GM21619 (cell line): ENCODE data around the gene PPT1.
A peak's percentile ranks its signal among the peaks of the same experiment; 100 is the strongest.
"Not testable (repeated sequence)": the region's sequence is repeated elsewhere in the genome, so short reads cannot be mapped to it uniquely, and the experiment has no call there.

Experiments used
- ATAC-seq: cut with Tn5 transposase; IDR thresholded peaks from one replicate; pipeline ENCODE4 v1.9.1; 2021; ENCODE audit not compliant: unreplicated experiment

The PPT1 gene

DNA sequence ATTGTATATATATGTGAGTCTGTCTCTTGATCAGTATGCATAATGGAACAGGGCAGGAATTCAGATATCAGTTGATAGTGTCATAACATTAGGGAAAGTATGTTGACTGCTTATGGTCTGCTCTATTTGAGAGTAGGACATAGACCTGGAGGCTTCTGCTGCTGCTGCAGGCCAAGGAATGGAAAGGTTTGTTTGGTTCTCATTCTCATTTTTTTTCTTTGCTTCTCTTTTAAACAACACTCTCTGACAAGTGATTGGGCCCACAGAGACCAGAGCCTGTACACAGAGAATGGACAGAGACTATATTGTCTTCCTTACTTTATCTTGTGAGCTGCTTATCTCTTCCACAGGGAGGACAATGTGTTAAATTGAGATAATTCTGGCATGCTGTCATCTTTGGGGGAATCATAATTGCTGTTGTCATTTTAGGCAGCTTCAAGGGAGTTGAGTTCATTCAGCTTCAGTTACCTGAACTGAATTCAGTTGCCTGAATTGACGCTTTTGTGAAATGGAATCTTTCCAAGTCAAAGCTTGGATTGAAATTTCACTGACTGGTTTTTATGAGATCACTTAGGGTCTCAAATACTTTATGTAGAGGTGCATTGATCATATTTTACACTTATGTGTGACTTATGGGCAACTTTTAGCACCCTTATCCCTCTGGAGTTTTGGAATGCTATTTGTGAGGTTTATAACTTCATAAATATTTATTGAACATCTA is 39.6 kb downstream of the PPT1 start:
- ATAC-seq, result no peak

DNA sequence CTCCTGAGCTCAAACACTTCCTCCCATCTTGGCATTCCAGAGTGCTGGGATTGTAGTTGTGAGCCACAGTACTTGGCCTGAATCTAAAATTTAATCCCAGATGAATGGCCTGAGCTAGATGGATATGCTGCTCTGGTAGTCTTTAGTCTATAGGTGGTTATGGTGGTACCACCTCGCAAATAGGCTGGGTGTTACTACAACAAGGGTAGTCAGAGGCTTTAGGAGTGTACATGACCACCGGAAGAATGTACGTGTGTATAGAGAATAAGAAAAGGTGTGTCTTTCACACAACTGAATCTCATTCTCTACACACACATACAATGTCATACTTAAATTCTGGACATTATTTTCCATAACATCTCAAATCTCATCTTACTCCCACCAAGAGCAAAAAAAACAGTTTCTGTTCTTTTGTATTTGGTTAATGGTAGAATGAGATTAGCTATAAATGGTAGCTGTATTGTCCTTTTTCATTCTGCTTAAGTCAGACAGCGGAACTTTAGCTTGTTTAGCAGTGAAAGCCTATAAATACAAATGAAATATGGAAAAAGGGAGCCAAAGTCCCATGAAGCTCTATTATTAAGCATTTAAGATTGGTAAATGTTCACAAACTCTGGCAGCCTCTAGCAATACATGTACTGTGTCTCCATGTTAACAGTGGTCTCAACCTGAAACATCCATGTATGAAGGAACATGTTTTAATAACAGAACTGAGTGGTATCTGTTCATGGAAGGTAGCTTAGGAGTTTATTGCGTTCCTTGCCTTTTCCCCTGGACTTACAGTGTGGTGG is 40.3 kb downstream of the PPT1 start:
- ATAC-seq, result no peak

DNA sequence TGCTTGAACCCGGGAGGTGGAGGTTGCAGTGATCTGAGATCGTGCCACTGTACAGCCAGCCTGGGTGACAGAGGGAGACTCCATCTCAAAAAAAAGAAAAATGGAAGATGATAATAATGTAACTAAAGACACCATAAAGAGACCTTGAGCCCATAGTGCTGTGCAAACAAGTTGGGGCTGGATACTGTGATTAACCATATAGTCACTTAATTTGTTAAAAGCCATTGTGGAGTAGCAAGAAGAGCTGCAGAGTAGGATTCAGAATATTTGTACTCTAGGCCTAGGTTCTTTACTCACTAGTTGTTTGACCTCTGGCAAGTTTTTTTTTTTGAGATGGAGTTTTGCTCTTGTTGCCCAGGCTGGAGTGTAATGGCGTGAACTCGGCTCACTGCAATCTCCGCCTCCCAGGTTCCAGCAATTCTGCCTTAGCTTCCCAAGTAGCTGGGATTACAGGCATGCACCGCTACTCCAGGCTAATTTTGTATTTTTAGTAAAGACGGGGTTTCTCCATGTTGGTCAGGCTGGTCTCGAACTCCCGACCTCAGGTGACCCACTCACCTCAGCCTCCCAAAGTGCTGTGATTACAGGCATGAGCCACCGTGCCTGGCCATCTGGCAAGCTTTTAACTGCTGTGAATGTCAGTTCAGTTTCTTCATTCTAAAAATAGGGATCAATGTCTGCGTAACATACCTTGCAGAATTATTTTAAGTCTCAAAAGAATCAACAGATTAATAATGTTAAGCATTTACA is 43.7 kb downstream of the PPT1 start:
- ATAC-seq, result no peak

DNA sequence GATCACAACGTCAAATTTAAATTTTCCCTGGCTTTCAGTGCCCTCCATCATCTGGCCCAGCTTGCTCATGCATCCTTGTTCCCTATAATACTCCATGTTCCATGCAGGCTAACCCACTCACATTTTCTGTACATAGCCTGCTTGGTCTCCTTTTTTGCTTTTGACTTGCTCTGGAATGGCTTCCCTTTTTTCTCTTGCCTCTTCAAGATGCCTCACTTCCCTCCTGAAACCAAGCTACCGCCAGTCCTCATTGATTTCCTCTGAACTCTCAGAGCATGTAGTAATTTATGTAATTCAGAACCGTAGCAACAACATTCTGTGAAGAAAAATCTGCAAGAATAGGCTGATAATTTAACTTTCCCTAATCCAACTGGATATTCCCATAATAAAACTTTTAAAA is 46.2 kb downstream of the PPT1 start:
- ATAC-seq, result no peak

DNA sequence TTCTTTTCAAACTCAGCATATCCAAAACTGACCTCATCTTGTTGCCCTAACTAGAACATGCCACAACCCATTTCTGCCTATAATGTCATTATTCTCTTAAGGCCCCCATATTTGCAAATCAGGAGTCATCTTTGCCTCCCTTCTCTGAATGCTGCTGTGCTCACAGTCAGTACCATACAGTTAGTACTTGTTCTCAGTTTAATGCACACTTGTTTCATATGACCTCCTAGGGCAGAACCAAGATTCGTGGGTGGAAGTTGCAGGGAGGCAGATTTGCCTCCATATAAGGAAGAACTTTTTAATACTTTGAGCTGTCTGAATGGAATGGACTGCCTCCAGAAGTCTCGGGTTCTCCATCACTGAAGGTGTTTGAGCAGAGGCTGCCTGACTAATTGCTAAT is 47.3 kb downstream of the PPT1 start:
- ATAC-seq, result no peak

DNA sequence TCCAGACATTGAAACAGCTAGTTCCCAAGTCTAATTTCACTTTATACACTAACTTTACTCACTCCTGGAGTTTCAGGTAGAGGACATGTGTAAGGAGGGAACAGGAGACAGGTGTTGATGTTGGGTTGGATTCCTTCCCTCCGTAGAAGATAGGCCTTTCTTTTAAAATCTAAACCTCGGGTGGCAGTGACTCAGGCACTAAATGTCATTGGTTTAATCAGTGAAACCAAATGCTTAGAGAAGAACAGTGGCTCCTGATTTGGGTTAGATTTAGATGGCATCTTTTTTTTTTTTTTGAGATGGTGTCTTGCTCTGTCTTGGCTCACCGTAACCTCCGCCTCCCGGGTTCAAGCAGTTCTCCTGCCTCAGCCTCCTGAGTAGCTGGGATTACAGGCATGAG is 49.3 kb downstream of the PPT1 start:
- no peak for ATAC-seq

DNA sequence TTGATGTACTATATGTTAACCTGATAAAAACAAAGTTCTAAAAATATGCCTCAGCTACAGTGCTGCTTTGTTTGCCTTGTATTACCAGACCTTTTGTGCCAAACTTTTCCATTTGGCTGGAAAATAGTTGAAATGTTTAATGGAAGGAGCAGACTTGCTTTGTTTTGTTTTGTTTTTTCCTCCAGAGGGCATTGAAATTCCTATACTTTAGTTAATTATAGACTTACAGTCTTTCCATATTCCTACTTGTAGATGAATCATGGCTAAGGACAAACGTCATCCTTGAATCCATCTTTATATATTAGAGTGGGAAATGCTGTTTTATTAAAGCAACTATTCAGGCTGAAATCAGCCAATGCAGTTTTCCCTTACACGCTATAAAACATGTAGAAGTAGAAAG is 49.8 kb downstream of the PPT1 start:
- no peak for ATAC-seq

DNA sequence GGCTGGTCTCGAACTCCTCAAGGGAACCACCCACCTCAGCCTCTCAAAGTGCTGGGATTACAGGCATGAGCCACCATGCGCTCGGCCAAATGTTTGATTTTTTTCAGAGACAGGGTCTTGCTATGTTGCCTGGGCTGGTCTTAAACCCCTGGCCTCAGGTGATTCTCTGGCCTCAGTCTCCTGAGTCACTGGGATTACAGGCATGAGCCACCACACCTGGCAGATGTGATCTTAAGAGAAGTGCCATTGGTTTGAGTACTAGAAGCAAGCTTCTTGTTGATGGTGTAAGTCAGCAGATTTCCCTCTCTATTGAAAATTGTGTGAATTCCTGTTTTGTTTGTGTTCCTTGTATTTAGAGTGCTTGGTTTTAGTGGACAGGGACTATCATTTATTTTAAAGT is 51.3 kb downstream of the PPT1 start:
- no peak for ATAC-seq

DNA sequence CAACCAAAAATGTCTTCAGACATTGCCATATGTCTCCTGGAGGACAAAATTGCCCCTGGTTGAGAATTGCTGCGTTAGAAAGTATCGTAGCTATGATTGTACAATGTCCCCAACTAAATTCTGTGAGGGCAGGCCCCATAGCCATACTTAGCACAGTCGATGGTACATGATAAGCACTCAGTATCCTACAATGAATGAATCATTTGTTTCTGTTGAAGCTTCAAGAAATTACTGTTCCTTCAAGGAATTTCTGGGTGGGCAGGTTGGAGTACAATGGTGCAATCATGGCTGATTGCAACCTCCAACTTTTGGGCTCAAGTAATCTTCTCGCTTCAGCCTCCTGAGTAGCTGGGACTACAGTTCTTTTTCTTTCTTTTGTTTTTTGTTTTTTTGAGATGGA is 51.9 kb downstream of the PPT1 start:
- no peak for ATAC-seq

DNA sequence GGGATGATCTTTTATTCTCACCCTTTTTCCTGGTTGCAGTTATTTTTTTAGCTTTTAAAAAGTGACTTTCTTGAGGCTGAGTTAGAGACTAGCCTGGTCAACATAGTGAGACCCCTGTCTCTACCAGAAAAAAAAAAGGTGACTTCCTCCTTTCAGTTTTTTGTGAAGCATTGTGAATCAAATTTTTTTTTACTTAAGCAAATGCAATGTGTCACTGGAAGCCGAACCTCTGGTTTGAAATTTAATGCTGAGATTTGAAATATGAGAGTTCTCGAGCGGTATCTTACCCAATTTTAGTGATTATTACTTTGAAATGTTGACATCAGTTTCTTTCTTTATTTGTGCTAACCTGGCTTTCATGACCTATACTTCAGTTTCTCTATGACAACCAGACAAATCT is 52.9 kb downstream of the PPT1 start:
- ATAC-seq, result no peak

DNA sequence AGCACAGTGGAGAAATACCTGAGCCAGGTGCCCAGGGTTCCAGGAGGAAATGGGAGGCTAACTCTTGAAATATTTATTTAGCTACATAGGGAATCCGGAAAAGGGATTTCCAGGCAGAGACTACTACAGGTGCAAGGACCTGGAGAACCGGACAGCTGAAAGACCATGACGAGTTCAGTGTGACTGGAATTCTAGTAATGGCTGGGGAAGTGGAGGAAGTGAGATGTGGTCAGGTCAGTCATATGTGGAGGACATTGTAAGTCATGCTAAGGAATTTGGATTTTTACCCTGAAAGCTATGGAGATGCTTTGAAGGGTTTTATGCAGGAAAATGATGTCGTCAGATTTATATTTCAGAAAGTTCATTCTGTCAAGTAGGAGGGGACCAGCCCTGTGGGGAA is 54.7 kb downstream of the PPT1 start:
- no peak for ATAC-seq

DNA sequence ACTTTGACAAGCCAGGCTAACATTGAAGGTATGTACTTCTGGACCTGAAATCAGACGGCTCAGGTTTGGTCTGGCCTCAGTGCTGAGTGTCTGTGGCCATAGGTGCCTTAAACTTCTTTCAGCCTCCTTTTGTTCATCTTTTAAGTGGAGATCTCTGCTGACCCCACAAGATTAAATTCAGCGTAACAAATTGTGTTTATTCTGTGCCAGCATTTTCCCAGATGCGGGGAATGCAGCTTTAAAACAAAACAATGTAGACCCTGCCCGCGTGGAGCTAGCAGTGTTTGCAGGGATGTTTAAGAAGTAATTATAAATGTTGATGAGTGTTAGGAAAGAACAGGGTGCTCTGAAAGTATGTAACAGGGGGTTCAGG is 55.6 kb downstream of the PPT1 start:
- no peak for ATAC-seq

DNA sequence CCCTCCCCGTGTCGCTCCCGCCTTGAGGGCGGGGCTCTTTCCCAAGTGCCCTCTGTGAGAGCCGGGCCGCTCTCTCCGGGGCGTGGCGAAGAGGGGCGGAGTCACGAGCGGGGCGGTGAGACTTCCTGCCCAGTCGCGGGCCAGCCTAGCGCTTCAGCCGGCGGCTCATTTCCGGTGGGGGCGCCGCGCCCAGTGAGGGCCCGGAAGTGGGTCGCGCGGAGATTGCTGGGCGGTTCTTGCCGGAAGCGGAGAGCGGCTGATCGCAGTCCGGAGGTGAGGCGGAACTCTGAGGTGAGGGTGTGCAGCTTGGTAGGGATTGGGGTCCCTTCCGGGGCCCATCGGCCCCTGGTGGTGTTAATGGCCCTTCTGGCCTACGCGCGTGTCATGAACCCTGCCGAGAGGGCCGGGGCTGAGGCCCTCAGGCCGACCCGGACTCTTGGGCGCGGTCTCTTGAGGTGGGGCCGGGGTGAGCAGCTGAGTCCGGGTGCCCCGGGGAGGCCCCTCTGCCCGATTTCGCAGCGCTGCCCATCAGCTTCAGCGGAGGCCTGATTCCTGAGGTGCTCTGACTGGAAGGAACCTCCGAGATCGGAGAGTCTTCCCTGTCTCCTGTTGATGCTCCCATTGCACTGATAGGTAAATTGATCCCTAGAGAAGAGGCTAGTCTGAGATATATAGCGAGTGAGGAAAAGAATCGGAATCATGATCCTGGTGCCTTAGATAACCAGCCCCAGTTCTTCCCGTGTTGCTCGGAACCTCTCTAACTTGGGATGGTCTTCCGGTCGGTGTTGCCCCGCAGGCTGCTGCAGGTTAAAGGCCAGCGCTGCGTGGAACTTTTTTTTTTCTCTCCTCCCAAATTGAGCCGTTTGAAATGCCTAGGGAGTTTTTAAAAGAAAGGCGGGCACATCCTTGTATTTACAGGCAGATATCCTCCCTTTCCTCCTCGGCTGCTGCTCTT is 56.3 kb downstream of the PPT1 start, which contains the start of gene CAP1:
TSS of gene CAP1 (plus strand) at position 219 of the 955 bp plus-strand sequence. CDS start 18,618 bp downstream, outside the sequence.
- peak; percentile 71 for ATAC-seq

DNA sequence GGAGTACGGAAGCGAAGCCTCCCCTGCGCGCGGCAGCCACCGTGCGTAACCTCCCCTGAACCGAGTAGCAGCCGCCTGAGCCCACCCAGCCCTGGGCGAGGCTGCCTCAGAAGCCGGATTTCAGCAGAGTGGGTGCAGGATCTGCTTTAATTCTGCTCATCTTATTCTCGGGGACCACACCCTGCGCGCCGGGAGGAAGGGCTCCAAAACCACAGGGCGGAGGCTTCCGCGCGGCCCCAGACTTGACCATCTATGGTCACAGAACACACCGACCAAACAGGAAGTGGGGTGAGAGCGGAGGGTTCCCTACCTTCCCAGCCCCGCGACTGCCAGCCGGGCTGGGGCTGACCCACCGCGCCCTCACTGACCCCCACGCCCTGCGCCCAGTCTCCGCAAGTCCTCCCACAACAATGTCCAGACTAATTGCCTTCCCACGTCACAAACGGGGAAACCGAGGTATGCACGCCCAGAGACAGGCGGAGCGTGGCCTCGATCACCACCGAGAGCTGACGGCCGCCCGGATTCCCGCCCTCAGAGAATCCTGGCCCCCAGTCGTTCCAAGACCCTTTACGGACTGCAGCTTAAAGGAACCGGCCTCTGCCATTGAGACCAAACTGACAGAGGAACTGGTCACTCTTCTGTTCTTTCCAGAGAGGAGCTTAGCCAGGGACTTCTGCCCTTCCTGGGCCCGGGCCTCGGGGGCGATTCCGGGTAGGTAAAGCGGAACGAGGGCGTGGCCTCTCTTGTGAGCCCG is 57.1 kb downstream of the PPT1 start:
- ATAC-seq, result peak; percentile 62

DNA sequence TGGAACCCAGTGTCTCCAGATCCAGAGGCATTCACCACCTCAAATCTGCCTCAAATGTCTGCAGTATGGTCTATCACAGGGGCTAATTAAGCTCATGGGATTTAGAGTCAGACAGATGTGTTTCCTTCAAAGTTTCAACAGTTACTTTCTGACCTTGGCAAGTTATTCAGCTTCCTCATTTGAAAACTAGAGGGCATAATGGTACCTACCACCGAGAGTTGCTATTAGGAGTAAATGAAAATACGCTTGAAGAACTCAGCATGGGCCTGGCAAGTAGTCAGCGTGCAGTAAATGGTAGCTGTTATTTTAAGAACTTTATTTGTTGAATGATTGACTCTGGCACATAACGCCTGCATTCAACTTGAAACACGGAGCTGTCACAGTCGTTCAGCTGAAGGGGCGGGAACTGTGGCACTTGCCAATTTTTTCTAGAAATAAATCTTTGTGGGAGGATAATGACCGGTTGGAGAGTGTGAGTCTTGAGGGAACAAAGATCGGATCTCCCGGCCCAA is 57.8 kb downstream of the PPT1 start:
- ATAC-seq, result no peak

DNA sequence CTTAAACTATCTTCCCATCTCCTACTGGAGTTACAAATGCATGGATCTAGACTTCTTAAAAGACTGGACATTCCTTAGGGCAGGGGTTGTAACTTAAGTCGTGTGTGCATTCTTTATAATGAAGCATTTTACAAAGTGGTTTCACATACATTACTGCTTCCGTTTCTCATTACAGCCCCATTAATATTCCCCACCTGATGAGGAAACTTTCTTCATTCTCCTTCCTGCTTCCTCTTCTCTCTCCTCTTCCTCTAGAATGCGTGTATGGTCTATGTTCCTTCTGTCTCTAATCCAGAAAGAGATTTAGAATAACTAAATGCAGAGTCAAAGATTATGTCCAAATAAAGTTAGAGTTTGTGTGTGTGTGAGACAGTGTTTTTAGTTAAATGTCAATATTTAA is 58.4 kb downstream of the PPT1 start:
- ATAC-seq, result no peak

DNA sequence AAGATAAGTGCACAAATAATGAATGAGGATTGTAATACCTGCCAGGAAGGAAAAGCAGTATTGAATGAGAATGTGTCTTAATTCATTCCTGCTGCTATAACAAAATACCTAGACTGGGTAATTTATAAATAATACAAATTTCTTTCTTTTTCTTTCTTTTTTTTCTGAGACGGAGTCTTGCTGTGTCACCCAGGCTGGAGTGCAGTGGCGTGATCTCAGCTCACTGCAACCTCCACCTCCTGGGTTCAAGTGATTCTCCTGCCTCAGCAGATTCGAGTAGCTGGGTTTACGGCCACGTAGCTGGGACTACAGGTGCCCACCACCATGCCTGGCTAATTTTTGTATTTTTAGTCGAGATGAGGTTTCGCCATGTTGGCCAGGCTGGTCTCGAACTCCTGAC is 59.8 kb downstream of the PPT1 start:
- not testable (repeated sequence) for ATAC-seq

DNA sequence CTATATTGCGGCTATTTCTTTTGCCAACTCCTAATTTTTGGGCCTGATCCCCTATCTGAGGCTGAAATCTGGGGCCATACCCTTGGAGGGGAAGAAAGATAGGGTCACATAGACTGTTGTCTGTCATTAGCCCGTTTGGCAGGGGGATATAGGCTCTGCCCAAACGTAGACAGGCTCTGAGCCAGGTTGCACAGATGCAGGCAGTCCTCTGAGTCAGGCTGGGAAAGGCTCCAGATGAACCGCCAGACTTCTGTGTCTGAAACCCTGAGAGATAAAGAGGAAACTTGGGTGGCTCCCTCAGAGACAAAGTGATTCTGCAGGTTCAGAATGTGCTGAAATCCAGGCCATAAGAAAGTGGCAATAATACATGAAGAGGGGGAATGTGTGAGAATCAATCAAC is 60.5 kb downstream of the PPT1 start:
- ATAC-seq, result no peak

DNA sequence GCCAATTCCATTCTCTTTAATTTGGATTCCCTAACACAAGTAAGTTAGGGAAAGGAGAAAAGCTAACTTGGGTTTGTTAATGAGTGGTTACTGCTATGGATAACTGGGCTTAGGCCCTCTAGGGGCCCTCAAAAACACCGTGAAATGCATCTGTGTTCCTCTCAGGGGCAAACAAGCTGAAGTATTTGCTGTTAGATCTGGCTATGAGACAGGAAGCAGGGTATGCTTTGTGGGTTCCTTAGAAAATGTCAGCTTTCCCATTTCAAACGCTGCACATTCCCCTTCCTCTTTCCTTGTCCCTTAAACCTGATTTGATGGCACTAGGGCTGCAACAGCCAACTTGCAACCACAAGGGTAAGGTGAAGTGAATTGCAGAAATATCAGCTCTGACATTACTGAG is 62.2 kb downstream of the PPT1 start:
- ATAC-seq, result no peak
